ENCODE data around the gene C11orf58.
A peak's percentile ranks its signal among the peaks of the same experiment; 100 is the strongest.

C11orf58 gene

DNA sequence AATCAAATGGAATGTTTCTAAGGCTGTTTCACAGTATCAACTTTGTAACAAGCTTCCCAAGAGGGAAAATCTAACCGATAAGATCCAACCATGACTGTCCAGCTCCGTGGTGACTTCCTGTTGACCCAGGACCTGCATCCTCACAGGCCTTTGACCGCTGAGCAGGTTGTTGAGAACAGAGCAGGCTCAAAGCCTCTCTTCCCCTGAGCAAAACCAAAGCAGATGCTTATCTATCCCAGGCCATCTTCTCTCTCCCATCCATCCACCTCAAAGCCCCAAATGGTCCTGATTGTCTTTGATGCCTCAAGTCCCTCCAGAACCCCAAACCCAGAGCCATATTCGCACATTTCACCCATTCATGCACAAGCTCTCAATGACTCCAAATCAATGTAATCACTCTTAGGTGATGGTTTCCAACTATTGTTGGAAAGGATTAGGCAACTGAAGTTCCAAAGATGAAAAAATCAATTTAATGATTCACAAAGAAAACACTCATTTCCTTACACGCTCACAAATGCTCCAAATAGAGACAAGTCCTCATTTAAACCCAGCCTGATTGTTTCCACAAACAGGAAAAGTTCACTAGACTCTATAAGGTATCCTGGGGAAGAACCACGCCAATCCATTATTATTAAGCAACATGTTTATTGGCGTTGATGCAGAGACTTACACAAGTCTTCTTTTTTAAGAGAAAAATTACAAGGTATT lies 48.7 kb downstream of the C11orf58 start:
- DNase-seq = no peak

DNA sequence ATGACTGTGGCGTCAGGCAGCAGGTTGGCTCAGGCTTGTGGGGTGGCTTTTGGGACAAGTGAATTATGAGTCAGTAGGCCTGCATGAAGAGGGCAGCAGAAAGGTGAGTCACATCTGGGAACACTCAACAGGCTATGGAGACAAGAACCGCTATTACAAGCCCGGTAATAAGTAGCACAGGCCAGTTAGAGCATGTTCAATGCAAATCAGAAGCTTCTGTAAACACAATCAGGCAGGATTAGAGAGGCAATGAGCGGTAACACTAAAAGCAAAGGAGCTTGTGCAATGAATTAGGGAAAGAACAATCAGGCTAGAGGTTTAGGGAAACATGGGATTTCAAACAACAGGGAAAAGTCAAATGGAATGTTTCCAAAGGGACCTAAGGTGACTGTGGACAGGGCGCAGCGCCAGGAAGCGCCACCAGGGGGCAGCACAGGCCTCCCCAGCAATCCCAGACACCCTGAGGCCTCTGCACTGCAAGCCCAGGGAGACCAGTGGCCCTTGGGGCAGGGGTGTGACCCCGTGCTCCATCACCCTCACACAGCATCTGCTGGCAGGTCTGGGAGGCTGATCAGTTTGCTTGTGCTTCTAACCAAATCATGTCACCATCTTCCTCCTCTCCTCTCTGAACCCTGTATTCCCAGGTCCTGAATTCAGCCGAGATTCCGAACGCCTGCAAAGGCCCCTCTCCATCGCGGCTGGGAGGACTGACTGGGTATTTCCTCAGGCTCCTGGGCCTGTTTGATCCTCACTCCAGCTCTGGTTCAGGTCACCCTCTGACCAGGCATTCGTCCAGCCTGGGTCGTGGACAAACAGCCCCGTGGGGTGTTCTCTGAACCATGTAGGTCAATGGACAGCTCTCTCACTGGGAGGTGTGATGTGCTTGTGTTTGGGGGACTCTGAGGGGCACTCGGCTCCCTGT lies 50.0 kb downstream of the C11orf58 start:
- peak; percentile 55 for DNase-seq

DNA sequence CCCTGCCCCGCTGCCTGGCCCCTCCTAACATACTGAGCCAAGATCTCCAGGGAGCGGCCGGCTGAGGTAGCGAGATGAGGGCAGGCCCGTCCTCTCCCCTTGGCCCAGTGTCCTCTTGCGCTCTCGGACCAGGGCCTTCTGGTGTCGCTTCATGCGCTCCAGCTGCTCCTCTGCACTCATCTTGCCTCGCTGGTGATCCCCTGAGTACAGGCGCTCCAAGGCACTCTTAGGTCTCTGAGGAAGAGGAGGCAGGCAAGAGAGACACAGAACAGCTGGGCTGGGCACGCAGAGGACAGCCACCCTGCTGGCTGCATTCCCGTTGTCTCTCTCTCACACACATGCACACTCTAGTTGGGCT lies 50.6 kb downstream of the C11orf58 start:
- DNase-seq = no peak

DNA sequence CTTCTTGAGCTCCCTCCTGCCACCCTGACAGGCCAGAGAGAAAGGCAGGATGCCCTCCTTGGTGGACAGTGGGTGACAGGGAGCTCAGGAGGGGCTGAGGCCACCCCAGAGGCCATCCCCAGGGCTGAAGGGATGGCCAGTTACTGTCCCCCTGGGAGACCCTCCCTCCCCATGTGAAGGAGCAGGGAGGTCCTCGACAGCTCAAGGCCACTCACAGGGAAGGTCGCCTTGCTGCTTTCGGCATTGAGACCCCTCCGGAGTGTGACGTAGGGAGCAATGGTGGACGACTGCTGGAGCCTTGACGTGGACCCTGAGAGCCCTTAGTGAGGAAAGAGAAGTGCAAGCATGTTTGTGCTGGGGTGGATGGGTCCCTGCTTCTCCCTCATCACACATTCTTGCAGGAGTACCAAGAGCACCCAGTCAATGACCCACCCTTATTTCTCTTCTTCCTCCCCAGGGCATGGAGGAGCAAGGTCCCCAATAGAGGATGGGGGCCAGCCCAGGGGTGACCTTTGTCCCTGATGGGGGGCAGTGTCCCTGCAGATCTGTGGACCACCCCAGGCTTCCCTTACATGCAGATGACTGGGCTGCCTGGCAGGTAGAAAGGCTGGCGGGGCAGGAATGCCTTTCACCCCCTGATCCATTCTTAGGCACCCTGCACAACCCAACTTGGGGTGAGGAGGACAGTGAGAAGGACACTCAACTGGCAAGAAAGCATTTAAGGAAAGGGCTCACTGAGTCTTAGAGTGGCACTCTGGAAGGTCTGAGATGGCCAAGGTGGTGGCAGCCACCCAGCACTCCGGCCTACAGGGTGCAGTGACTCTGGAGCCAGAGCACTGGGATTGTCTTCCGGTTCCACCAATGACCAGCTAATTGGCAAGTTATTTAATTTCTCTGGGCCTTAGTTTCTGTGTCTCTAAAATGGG lies 51.4 kb downstream of the C11orf58 start:
- no peak for DNase-seq

DNA sequence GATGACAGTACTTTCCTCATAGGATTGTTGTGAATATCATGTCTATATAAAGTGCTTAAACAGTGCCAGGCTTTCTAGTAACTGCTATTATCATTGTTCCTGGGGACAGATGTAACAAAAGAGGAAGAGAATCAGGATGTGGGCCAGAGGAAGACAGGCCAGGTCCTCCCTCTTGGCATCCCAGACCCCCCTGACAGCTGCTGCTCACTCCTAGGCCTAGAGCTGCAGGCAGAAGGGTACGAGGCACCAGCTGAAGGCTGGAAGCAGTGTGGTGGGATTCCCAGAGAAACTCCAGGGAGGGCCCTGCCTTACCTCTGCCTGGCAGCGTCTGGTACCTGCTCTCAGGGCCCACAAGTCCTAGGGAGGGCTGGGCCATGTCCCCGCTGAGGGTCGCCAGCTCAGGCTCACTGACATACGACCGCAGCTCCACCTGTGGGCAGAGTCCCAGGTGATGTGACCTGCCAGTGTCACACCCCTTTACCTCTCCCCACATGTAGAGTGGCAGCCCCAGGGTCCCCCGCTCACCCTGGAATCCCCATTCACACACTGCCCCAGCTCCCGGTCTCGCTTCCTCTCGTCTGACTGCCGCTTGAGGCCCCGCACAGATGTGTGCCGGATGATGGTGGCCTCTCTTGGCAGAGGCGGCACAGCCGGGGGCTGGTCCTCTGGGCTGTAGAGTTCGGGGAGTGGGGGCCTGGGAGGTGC lies 52.2 kb downstream of the C11orf58 start:
- DNase-seq = no peak

DNA sequence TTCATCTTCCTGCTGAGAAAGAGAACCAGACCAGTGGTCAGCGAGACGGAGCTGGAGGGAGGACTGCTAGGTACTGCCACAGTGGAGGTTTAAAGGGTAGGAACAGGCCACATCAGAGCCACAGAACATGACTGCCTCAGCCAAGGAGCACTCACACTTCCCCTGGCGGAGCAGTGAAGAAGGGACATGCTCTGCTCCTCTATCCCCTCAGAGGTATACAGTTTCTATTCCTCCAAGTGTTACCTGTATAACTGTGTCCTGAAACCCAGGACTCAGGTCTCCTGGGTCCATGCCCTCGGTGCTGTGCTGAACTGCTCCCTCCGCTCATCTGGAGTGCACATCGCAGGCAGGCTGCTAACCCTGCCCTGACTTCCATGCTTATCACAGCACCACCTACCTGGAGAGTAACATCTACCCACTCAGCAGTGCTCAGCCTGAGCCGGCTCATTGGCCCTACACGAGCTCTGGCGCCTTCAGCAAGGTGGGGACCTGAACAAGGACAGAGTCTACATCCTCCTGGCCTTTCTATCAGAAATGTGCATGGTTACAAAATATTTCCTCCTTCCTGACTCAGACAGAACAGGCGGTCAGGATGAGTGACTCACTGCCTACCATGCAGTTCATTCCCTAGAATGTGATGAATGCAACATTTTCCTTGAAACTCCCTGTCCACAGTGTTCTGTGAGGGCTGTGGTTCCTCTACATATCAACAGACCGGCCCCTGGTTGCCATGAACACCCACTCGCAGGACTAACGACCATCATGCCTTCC lies 52.9 kb downstream of the C11orf58 start:
- DNase-seq = peak; percentile 42

DNA sequence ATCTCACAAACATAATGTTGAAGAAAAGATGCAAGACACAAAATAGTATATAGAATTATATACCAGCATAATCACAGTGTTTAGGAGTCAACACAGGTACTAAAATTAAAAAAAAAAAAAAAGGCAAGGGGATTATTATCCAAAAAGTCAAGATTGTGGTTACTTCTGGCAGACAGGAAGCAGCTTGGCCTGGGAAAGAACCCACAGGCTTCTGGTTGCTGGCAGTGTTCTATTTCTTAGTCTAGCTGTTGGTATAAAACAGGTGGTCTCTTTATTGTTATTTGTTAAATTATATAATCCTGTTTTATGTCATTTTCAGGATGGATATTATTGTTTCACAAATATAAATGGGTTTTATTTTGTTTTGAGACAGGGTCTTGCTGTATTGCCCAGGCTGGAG lies 54.0 kb downstream of the C11orf58 start:
- no peak for DNase-seq

DNA sequence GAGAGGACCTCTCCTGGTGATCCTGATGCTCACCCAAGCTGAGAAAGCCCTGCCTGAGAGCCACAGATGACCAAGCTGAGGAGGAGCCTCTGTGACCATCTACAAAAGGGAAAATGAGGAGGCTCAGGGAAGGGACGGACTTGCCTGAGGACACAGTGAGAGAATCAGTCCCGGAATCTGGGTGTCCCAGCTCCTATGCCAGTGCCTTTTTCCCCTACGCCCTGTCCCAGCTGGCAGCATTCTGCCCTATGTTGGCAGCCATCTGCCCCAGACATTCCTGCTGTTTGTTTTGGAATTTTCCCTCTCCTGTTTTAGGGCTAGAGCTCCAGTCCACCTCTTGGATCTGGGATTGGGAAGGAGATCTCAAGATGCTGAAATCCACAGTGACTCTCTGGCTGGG lies 54.6 kb downstream of the C11orf58 start:
- no peak for DNase-seq

DNA sequence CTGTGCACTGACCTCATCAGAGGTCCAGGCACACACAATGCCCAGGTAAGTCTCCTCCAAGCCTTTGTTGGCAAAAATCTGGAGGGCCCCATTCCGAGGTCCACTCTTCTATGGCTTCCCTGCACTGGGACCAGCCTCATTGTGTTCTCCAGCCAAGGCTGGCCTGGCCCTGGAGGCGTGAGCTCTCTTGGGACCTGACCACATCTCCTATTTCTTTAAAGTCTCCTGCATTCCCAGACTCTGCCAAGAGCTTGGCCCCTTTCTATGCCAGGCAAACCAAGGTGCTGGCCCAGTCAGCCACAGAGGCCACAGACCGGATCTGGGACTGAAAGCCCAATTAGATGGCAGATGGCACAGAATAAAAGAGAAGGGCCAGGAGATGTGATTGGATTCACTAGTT lies 55.1 kb downstream of the C11orf58 start:
- DNase-seq = no peak

DNA sequence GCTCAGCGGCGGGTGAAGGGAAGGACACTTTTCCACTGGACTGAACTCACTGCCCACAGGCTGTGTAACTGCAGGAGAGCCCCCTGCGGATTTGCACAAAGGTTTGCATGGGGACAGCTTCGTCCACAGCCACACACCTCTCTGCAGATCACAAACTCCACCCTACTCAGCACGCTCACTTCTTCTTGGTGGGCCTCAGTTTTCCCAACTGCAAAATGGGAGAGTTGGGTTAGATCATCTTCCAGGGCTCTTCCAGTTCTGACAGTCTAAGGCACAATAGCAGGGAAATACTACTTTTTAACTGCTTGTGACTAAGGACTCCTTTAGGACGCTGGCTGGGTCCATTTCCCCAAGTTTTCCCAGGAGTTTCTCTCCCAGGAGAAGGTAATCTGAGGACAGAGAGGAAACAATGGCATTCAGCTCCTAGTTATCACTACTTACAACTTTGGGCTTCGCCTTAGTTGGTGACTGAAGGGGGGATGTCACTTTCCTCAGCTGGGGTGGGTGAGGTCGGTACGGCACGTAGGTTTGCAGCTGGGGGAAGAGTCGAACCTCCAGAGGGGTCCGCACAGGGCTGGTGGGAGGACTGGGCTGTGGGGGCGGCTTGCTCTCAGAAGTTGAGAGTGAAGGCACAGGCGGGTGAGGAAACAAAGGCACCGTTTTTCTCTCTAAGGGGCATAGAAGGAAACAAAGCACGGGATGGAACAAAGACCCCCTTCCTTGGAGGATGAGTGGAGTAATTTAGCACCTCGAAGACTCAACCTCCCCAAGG lies 55.8 kb downstream of the C11orf58 start:
- DNase-seq = no peak

DNA sequence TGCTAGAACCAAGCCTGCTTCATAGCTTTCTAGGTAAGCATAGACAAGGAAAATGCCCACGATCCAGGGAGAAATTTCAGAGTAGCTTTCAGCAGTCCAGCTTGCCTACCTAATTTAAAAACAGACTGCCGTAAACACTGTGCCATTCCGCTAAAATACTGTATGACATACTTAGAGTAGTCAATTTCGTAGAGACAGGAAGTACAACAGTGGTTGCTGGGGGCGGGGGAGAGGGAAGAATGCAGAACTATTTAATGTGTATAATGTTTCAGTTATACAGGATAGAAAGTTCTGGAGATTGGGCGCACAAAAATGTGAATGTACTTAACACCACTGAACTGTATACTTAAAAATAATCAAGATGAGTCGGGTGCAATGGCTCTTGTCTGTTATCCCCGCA lies 56.7 kb downstream of the C11orf58 start:
- peak; percentile 35 for DNase-seq

DNA sequence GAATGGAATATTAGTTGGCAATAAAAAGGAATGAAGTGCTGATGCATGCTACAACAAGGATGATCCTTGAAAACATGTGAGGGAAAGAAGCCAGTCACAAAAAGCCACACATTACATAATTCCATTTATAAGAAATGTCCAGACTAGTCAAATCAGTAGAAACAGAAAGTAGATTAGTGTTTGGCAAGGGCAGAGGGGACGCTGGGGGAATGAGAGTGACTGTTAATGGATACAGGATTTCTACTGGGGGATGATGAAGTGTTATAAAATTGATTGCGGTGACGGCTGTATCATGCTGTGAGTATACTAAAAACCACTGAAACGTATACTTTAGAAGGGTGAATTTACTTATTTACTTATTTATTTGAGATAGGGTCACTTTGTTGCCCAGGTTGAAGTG lies 57.9 kb downstream of the C11orf58 start:
- DNase-seq = no peak

DNA sequence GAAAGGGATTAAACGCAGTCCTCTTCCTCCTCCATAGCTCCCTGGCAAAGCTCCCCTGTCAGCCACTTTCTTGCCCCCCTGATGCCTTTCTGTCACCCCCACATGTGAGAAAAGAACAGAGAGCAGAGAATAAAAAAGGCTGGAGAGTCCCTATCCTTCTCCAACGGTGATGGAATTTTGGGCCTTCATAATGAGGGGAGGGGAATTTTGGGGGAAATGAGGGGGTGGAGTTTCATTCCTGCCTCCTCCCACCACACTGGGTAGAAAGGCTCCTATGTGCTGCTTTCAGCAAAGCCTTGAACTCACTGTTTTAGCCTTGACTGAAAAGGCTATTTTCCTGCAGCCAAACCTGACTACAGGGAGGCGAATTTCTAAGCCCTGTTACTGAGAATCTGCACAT lies 59.3 kb downstream of the C11orf58 start:
- no peak for DNase-seq

DNA sequence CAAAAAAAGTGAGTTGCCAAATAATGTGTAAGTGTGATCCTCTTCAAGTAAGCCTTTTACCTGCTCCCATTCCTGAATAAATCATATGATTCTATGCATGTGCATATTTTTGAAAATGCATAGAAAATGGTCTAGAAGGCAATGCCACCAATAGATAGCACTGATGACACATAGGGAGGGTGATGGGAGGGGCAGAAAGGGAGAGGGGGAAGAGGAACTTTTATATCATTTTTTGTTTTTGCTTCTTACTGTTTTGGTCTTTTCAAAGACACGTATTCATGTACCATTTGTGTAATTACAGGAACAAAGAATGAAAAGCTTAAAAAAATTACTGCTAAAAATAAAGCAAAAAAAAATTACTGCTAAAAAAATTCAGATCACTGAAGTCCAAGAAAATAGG lies 60.8 kb downstream of the C11orf58 start:
- no peak for DNase-seq

DNA sequence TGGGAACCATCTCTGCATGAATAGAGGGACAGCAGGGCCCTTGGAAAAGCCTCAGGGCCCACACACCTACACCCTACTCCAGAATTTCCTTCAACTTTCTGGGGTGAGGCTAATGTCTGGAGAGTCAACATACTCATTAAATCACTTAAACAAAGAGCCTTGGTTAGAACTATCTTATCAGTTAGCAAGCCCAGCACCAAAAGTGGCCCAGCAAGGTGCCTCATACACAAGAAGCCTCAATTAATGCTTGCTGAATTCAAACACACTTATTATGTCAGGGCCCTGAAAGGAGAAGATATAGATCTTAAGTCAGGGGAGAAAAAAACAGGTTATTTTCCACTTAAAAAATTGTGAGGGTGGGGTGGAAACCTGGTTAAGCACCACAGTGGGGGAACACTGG lies 61.4 kb downstream of the C11orf58 start:
- no peak for DNase-seq

DNA sequence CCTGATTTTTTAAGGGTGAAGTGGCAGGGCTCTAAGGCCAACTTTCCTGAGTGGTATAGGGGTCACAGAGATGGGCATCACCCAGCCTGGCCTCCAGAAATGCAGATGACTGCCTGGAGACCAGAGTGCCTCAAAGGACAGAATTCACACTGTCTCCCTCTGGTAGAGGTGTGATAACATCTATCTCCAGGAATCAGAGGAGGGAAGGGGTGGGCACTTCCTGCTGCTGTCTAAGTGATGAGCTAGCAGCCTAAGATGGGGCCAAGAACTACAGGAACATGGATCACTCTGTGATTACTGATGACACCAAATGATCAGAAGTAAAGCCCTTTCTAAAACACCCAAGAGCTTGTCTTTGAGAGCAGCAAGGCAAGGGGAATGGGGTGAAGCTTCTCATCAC lies 61.9 kb downstream of the C11orf58 start:
- DNase-seq = no peak

DNA sequence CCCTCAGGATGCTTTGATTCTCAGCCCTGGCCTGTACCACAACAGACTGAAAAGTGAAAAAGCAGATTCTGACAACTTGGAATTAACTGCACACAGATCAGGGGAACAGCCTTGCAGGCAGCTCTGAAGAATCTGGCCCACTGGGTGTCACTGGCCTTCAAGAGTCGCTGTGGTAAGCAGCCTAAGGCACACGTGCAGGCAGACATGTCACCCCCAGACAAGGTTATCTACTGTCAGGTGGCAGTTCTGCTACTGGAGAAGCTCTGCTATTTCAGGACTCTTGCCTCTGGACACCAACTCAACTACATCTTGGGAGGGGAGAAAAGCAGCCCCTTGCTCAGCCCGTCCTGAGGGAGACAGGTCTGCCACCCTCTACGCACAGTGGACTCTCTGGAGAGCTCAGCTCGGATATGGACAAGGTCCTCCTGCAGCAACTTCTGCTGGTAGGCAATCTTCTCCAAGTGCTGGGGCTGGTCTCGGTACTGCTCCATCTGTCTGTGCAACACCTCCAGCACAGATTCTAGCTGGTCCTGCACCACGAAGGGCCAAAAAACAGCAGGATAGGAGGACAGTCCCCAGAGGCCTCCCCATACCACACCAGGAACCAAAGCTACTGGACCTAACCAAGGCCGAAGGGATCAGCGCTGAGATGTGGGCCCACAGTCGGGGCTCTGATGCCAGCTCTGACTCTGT lies 63.0 kb downstream of the C11orf58 start:
- no peak for DNase-seq

DNA sequence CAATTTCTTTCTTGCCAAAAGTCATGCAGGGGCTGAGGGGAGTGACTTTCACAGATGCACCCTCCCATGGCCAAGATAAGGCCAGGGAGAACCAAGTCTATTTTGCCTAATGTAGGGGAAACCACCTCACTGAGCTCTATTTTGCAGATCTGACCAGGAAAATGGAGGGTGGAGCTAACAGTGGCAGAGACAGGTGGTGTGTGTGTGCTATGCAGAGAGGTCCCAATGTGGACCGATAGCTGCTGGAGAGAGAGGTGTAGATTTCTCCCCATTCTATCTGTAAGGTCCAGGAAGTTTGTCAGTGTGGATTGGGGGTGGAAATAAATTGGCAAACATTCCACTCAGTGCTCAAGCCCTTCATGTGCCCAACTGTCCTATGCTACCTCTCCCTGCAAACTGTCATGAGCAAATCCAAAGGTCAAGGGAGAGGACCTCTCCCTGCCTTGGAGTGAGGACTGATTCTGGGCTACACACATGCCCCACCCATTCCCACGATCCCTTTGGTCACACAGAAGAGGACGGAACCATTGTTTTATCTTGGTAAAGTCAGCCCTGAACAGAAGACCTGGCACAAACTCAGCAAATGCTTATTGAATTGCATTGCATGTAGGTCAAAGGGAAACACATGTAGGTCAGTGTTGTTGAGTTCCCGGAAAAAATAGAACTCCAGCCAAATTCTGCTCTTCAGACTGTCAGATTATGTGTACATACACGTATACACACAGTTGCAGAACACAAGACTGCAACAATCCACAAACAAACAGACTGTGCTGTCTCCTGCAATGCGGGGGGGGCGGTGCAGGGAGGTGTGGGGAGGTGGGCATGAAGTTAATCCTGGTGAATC lies 65.9 kb downstream of the C11orf58 start:
- DNase-seq = no peak

DNA sequence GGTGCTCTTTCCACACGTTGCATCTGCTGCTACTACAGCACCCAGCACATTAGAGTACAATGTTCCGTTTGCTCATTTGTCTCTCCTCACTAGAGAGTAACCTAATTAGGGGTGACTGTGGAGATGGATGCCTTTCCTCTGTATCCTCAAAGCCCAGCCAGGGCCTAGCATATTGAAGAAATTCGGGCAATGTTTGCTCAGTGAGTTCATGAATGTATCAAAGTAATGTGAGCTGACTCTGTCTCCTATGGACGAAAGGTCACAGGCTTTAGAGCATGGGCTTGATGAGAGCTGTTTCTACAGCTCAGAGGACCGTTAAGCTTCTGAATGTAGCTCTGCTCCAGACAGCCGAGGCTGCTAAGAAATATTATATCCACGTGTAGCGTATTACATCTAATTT lies 67.5 kb downstream of the C11orf58 start:
- no peak for DNase-seq
